GM19351 (cell line): ENCODE data around the gene DOHH.

Experiments
- ATAC-seq: cut with Tn5 transposase; IDR thresholded peaks from one replicate; pipeline ENCODE4 v1.9.1; 2021; ENCODE audit warnings: mild to moderate bottlenecking, moderate library complexity; ENCODE audit not compliant: unreplicated experiment

DOHH gene

GRCh38 chr19:3479834-3480215 is 20.6 kb downstream of the DOHH start:
- ATAC-seq, result no peak

- no peak for ATAC-seq
Measured at GRCh38 chr19:3479177-3479833, 21.2 kb downstream of the DOHH start.

DNA sequence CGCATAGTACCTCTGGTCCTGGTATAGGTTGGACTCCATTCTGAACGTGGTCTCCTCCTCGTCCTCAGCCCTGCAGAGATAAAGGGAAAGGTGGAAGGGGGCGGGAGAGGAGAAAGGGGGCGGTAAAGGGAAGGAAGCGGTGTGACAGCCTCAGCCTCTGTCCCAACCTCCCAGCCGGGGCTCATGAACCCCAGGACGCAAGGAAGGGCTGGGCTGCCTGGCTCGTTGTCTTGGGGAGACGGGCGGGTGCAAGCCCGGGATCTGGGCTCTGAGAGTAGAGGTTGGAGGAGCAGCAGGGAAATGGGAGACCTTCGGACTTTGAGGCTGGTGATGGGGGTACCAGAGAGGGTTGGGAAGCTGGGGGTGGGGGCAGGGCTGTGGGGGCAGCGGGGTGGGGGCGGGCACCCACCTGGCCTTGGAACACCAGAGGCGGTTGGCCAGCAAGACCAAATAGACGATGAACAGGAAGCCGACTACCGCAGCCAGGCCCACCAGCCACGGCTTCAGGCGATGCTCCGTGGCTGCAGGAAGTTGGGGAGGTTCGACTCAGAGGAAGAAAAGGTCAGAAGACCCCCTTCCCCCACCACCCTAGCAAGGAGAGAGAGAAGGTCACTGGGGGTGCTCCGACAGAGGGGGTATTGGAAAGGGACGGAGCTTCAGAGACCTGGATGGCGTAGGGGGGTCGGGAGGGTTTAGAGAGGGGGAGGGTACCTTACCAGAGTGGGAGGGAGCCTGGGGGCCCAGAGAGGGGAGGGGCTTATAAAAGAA is 21.9 kb downstream of the DOHH start:
- no peak for ATAC-seq

GRCh38 chr19:3477951-3478350 is 22.5 kb downstream of the DOHH start:
- ATAC-seq, result no peak

- ATAC-seq, result no peak
Measured at GRCh38 chr19:3477506-3477905, 23.0 kb downstream of the DOHH start.

DNA sequence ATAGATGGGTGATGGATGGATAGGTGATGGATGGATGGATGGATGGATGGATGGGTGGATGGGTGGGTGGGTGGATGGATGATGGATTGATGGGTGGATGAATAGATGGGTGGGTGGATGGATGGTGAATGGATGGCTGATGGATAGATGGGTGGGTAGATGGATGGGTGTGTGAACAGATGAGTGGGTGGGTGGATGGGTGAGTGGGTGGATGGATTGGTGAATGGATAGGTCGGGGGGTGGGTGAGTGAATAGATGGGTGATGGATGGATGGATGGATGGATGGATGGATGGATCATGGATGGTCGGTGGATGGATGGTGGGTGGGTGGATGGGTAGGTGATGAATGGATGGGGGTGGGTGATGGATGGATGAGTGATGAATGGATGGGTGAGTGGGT is 23.6 kb downstream of the DOHH start:
- ATAC-seq, result no peak

DNA sequence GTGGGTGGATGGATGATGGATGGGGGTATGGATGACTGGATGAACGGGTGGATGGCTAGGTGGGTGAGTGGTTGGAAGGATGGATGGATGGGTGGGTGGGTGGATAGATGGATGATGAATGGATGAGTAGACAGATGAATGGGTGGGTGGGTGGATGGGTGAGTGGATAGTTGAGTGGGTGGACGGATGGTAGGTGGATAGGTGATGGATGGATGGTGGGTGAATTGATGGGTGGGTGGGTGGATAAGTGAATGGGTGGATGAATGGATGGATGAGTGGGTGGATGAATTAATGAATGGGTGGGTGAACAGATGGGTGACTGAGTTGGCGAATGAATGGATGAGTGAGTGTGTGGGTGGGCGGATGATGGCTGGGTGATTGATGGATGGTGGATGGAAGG is 25.0 kb downstream of the DOHH start:
- no peak for ATAC-seq

- no peak for ATAC-seq
Measured at GRCh38 chr19:3474614-3475013, 25.9 kb downstream of the DOHH start.

GRCh38 chr19:3474010-3474409 is 26.5 kb downstream of the DOHH start:
- no peak for ATAC-seq

GRCh38 chr19:3471954-3472655 is 28.4 kb downstream of the DOHH start:
- ATAC-seq, result no peak

DNA sequence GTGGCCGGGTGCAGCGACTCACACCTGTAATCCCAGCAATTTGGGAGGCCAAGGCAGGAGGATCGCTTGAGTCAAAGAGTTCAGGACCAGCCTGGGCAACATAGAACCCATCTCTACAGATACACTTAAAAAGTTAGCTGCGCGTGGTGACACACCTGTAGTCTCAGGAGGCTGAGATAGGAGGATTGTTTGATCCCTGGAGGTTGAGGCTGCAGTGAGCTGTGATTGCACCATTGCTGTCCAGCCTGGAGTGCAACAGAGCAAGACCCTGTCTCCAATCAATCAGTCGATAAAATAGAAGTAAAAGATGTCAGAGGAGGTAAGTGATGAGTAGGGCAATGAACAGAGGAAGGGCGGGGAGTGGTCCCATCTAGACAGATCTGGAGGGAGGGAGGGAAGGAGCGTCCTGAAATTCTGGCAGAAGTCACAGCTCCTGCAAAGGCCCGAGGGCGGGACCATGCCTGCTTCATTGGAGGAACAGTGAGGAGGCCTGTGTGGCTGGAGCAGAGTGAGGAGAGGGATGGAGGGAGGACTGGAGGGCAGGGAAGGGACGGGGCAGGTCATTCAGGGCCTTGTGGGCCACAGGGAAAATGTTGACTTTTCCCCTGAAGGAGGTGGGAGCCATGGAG is 29.9 kb downstream of the DOHH start:
- no peak for ATAC-seq

GRCh38 chr19:3469638-3470499 is 30.6 kb downstream of the DOHH start:
- ATAC-seq, result no peak

DNA sequence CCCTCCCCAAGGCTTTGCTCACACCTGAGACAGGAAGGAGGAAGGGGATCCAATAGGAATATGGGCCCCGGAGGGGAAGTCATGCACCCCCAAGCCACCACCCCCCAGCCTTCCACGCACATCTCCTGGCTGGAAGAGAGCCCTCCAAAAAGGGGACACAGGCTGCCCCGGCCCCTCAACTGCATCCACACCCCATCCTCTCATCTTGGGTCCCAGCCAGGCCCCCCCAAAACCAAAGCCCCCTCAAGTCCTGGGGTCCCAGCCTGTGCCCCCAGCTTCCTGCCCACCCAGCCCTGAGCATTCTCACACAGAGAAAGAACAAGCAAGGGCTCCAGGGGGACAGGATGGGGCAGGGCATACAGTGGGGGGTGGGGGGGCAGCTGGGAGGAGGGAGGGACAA is 32.3 kb downstream of the DOHH start:
- ATAC-seq, result no peak

- ATAC-seq, result no peak
Measured at GRCh38 chr19:3467437-3468198, 32.9 kb downstream of the DOHH start.

- ATAC-seq, result no peak
Measured at GRCh38 chr19:3466635-3467034, 33.8 kb downstream of the DOHH start.

GRCh38 chr19:3465552-3465951 is 34.9 kb downstream of the DOHH start:
- ATAC-seq, result no peak

DNA sequence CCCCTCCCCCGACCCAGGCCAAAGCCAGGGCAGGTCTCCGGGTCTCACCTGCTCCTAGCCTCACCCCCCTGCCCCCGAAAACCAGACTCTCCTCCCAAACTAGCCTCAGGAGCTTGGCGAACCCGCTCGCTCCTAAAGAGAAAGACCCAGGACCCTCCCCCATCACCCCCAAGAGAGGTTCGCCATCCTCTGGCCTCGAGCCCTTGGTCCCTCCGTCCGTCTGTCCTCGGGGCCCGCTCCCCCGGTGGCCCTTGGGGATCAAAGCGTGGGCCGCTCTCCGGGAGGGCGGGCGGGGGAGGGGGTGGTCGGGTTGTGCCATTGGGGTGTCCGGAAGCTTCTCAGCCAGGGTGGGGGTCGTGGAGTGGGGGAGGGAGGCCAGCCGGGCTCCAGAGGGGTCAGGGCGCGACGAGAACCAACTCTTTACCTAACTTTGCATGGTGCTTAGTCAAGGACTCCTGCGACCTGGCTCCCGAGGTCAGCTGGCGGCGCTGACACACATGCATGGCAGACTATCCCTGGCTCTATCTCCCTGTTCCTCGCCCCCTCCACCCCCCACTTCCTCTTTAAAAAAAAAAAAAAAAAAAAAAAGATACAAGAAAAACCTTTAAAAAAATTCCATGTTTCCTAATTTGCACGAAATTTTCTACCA is 35.8 kb downstream of the DOHH start:
- no peak for ATAC-seq

DNA sequence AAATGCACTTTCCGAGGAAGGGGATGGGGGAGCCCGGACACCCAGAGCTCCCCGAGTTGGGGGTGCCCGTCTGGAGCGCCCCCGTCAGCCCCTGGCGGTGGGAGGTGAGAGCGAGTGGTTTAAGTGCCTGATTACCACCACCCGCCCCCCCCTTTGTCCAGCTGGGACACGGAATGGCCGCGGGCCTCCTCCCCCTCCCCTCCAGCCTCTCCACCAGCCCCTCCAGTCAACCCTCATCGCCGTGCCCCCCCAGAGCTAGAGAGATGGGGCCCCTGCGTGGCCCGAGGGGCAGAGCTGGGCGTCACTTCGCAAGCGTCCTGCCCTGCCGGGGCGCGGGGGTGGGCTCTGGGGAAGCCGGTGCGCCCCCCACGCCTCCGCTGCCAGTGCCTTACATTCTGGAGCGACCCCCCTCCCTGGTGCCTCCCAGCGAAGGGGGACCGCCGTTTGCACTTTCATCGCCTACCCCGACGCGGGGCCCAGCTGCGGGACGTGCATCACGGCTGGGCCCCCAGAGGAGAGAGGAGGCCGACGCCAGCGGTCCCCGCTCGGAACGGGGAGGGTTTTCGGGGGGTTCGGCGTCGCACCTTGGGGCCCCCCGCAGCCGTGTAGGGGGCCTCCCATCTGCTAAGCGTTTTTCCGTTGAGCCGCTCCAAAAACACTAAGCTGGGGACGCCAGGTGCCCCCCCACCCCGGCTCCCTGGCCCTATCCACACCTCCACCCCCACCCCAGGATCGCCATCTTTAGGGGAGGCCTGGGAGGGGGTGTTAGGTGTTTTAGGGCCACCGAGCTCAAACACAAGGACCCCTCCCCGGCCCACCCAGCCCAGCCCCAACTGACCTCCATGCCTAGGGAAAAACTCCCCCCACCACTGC is 36.5 kb downstream of the DOHH start:
- ATAC-seq, result no peak
